H1 (cell line): ENCODE results near the gene GLTP. TPM values are rescaled to one million over a fixed set of nuclear protein-coding genes. Genes with fewer than 3 reads are reported as not detected.

Experiments
- CTCF ChIA-PET: fragments of 300-600 bp; sonication (Branson Sonifier 250); formaldehyde crosslinking; loops from one replicate; lab custom pipeline; 2021; ENCODE audit not compliant: partially characterized antibody; lab: Charles Lee
- POLR2A ChIA-PET: fragments of 300-600 bp; sonication (Branson Sonifier 250); formaldehyde crosslinking; loops from one replicate; lab custom pipeline; 2021; ENCODE audit warnings: inconsistent platforms; ENCODE audit not compliant: partially characterized antibody; lab: Charles Lee
- DNase-seq, 2 experiments: peaks; one replicate each; pipeline versions ENCODE4 v3.0.0 to v3.0.0-alpha.2; 2010 to 2022; ENCODE audit warnings: low spot score in 2 of 2, low read depth in 1 of 2, mixed read lengths in 1 of 2
- FAIRE-seq: peaks from 2 replicates; lab custom pipeline; 2011; peaks lifted over from hg19 to GRCh38; lab: Jason Lieb, UNC
- H2AFZ ChIP-seq: 2 replicates; pipeline ENCODE4 v1.8.1; 2012; ENCODE audit warnings: low read length, inconsistent platforms
- H2AK5ac ChIP-seq: 2 replicates; pipeline ENCODE4 v1.6.1; 2013; ENCODE audit warnings: low read depth, low read length
- H2BK120ac ChIP-seq: replicated peaks from 2 replicates; pipeline ENCODE3; 2013; ENCODE audit warnings: low read depth, low read length, inconsistent platforms
- H2BK12ac ChIP-seq: 2 replicates; pipeline ENCODE4 v1.6.1; 2013; ENCODE audit warnings: low read depth, low read length
- H2BK15ac ChIP-seq: 2 replicates; pipeline ENCODE4 v1.6.1; 2013; ENCODE audit warnings: low read length
- H2BK20ac ChIP-seq: 2 replicates; pipeline ENCODE4 v1.6.1; 2013; ENCODE audit warnings: low read length
- H2BK5ac ChIP-seq: 2 replicates; pipeline ENCODE4 v1.6.1; 2013; ENCODE audit warnings: low read depth, low read length
- H3K14ac ChIP-seq: 2 replicates; pipeline ENCODE4 v1.6.1; 2013; ENCODE audit warnings: inconsistent platforms; ENCODE audit not compliant: insufficient read length
- H3K18ac ChIP-seq: 2 replicates; pipeline ENCODE4 v1.6.1; 2013; ENCODE audit warnings: low read length; ENCODE audit errors: extremely low read depth
- H3K23ac ChIP-seq: 2 replicates; pipeline ENCODE4 v1.6.1; 2013; ENCODE audit warnings: inconsistent platforms; ENCODE audit not compliant: insufficient read length
- H3K23me2 ChIP-seq: 2 replicates; pipeline ENCODE4 v1.6.1; 2013; ENCODE audit warnings: low read depth, low read length
- H3K27ac ChIP-seq: 2 replicates; pipeline ENCODE4 v1.6.1; 2011; ENCODE audit warnings: low read depth, low read length, inconsistent platforms
- H3K27me3 ChIP-seq, 4 experiments: replicated peaks in 1 of 4; 1 replicate in 1 of 4; 2 replicates in 3 of 4; pipeline versions ENCODE4 v1.6.1 to v1.8.1; 2011 to 2013; ENCODE audit warnings: low read length in 3 of 4, mild to moderate bottlenecking in 3 of 4, inconsistent platforms in 2 of 4, mixed read lengths in 2 of 4, moderate library complexity in 1 of 4; ENCODE audit not compliant: control insufficient read depth in 3 of 4, insufficient read depth in 3 of 4; ENCODE audit errors: extremely low read depth in 1 of 4
- H3K36me3 ChIP-seq, 4 experiments: 2 replicates each; pipeline versions ENCODE4 v1.6.1 to v1.8.1; 2011 to 2013; ENCODE audit warnings: mild to moderate bottlenecking in 4 of 4, low read length in 3 of 4, moderate library complexity in 2 of 4, control low read depth in 1 of 4, inconsistent platforms in 1 of 4; ENCODE audit not compliant: insufficient read depth in 4 of 4, control insufficient read depth in 2 of 4
- H3K4ac ChIP-seq: replicated peaks from 2 replicates; pipeline ENCODE3; 2013; ENCODE audit warnings: low read length, low read depth, mixed read lengths, inconsistent platforms; ENCODE audit not compliant: insufficient read length
- H3K4me1 ChIP-seq, 4 experiments: replicated peaks in 1 of 4; 1 replicate in 1 of 4; 2 replicates in 3 of 4; pipeline versions ENCODE4 v1.6.1 to v1.8.1; 2011 to 2013; ENCODE audit warnings: low read length in 3 of 4, inconsistent platforms in 2 of 4, mixed read lengths in 1 of 4; ENCODE audit not compliant: insufficient read depth in 4 of 4, control insufficient read depth in 3 of 4
- H3K4me2 ChIP-seq, 2 experiments: 2 replicates each; pipeline versions ENCODE4 v1.6.1 to v1.8.1; 2011 to 2013; ENCODE audit warnings: low read depth in 2 of 2, low read length in 2 of 2, control low read depth in 1 of 2, inconsistent platforms in 1 of 2, mild to moderate bottlenecking in 1 of 2; ENCODE audit not compliant: insufficient read depth in 1 of 2
- H3K4me3 ChIP-seq, 4 experiments: fragments of 200-600, 300-600 bp in 1 of 4; sonication (generic), shearing (Covaris generic), sonication (Bioruptor Twin) in 1 of 4; 2 replicates each; pipeline versions ENCODE4 v1.5.1 to v1.8.1; 2011 to 2016; ENCODE audit warnings: low read length in 4 of 4, low read depth in 3 of 4, control low read depth in 2 of 4, inconsistent platforms in 2 of 4, mild to moderate bottlenecking in 2 of 4, mixed read lengths in 1 of 4, moderate library complexity in 1 of 4; ENCODE audit not compliant: insufficient read depth in 2 of 4; ENCODE audit errors: extremely low read depth in 1 of 4
- H3K56ac ChIP-seq: replicated peaks from 2 replicates; pipeline ENCODE3; 2013; ENCODE audit warnings: low read depth, mild to moderate bottlenecking, mixed read lengths, low read length, inconsistent platforms; ENCODE audit not compliant: insufficient read length
- H3K79me1 ChIP-seq: 2 replicates; pipeline ENCODE4 v1.6.1; 2013; ENCODE audit warnings: low read depth, low read length, control low read depth
- H3K79me2 ChIP-seq, 2 experiments: 2 replicates each; pipeline versions ENCODE4 v1.6.1 to v1.8.1; 2012 to 2013; ENCODE audit warnings: low read length in 2 of 2, mild to moderate bottlenecking in 2 of 2, inconsistent platforms in 1 of 2; ENCODE audit not compliant: insufficient read depth in 2 of 2, control insufficient read depth in 1 of 2
- H3K9ac ChIP-seq, 4 experiments: replicated peaks in 1 of 4; 1 replicate in 1 of 4; 2 replicates in 3 of 4; pipeline versions ENCODE4 v1.6.1 to v1.8.1; 2011 to 2013; ENCODE audit warnings: low read depth in 3 of 4, low read length in 3 of 4, control low read depth in 2 of 4, mild to moderate bottlenecking in 2 of 4, moderate library complexity in 2 of 4, inconsistent platforms in 1 of 4; ENCODE audit errors: extremely low read depth in 1 of 4
- H3K9me3 ChIP-seq, 2 experiments: 2 replicates each; pipeline versions ENCODE4 v1.6.1 to v1.8.1; 2012 to 2013; ENCODE audit warnings: mild to moderate bottlenecking in 2 of 2, moderate library complexity in 2 of 2, control low read depth in 1 of 2, inconsistent platforms in 1 of 2, low read depth in 1 of 2, low read length in 1 of 2, mixed read lengths in 1 of 2; ENCODE audit not compliant: insufficient read depth in 2 of 2
- H4K20me1 ChIP-seq, 2 experiments: replicated peaks in 1 of 2; 2 replicates each; pipeline versions ENCODE3 to v1.8.1; 2011 to 2013; ENCODE audit warnings: inconsistent platforms in 2 of 2, low read length in 2 of 2, mild to moderate bottlenecking in 1 of 2; ENCODE audit not compliant: insufficient read depth in 2 of 2, control insufficient read depth in 1 of 2
- H4K5ac ChIP-seq: 2 replicates; pipeline ENCODE4 v1.6.1; 2013; ENCODE audit warnings: low read length, low read depth, mixed read lengths, inconsistent platforms; ENCODE audit not compliant: insufficient read length
- H4K8ac ChIP-seq: 2 replicates; pipeline ENCODE4 v1.8.0; 2013; ENCODE audit warnings: mild to moderate bottlenecking, moderate library complexity, low read length, inconsistent platforms; ENCODE audit not compliant: insufficient read depth; ENCODE audit errors: extremely low read depth
- H4K91ac ChIP-seq: replicated peaks from 2 replicates; pipeline ENCODE3; 2013; ENCODE audit warnings: low read length, mixed read lengths, inconsistent platforms; ENCODE audit not compliant: insufficient read length
- ASH2L ChIP-seq: fragments of 200-600, 300-600 bp; sonication (generic); IDR thresholded peaks from one replicate; pipeline ENCODE4 v1.7.1; 2017; ENCODE audit warnings: low read length
- EGR1 ChIP-seq: IDR thresholded peaks from 2 replicates; pipeline ENCODE4 v1.6.1; 2011; ENCODE audit warnings: low read depth, low read length, borderline replicate concordance
- GTF2F1 ChIP-seq: IDR thresholded peaks from 2 replicates; pipeline ENCODE4 v1.6.1; 2012; ENCODE audit warnings: low read depth, low read length, improper control_type of control experiment, borderline replicate concordance
- JUND ChIP-seq: IDR thresholded peaks from 2 replicates; pipeline ENCODE4 v1.6.1; 2011; ENCODE audit warnings: mild to moderate bottlenecking, improper control_type of control experiment, low read length
- TCF12 ChIP-seq: IDR thresholded peaks from 2 replicates; pipeline ENCODE4 v1.6.1; 2011; ENCODE audit warnings: low read depth, mild to moderate bottlenecking, low read length
- WGBS, 2 experiments: shearing (Covaris generic) in 1 of 2; methylation state at CpG; one replicate each; pipeline versions ENCODE4 v1.1.6 to v1.1.7; 2013 to 2015; ENCODE audit warnings: low lambda C conversion rate in 2 of 2, mixed read lengths in 2 of 2, inconsistent platforms in 1 of 2, low coverage in 1 of 2, missing lambda C conversion rate in 1 of 2; ENCODE audit not compliant: insufficient replicate concordance in 2 of 2, insufficient coverage in 1 of 2, insufficient read length in 1 of 2; ENCODE audit errors: extremely low coverage in 1 of 2, missing lambda C conversion rate in 1 of 2; 5-methylcytosine and 5-hydroxymethylcytosine counted together
- polyA plus RNA-seq, 7 experiments: library from polyadenylated mRNA; depleted of rRNA in 3 of 7; stranded (reverse) in 5 of 7; unstranded in 2 of 7; fragments of >200 nt in 5 of 7; fragments of 200-250 nt in 2 of 7; gene quantifications; 1 replicate in 5 of 7; 2 replicates in 1 of 7; 4 replicates in 1 of 7; pipeline versions ENCODE4 v1.2.1 to v1.2.3, GENCODE V29; 2011 to 2013; ENCODE audit warnings: missing spikeins in 2 of 7, mixed read lengths in 2 of 7
- total RNA-seq: library from RNA; stranded (reverse); fragmentation: NEBNext Ultra II Directional; extraction: Animal tissue kit (Norgen Biotek cat#: 25700); gene quantifications from 2 replicates; pipeline ENCODE4 v1.2.1, GENCODE V29; 2021

The GLTP gene
- total and polyA plus RNA-seq, 2 of the 8 experiments (the other 6 are each of a cell fraction or from before 2014, with no cell fraction given): 9.8 to 26.1 TPM

DNA sequence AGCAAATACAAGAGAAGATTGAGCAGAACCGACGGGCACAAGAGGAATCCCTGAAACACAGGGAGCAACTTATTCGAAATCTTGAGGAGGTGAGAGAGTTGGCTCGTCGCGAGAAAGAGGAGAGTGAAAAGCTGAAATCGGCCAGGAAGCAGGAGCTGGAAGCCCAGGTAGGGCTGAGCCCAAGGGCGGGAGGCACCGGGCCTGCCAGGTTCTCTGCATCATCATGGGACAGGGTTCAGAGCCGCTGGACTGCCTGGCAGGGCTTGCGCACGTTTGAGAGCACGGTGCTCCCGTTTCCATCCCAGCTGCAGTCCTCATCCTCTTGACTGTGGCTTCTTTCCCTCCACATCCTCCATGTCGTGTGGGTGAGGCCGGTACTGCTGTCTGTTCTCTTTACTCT is 34.1 kb upstream of the GLTP start:
- Histone ChIP-seq H3K79me2 (no peaks in the 10 kb centered on the region), H3K36me3 (no peaks in the 10 kb centered on the region), H3K56ac (no peak overlapping the region), H2BK12ac (no peak overlapping the region), H4K20me1 (no peaks in the 10 kb centered on the region), H2BK15ac (no peak overlapping the region), H4K5ac (no peak overlapping the region), H4K91ac (no peak overlapping the region), H3K18ac (no peak overlapping the region), H3K4ac (no peak overlapping the region), H3K4me2 (no peak overlapping the region), H3K27ac (no peak overlapping the region), H3K4me3 (no peak overlapping the region), H3K9ac (no peak overlapping the region), H3K23ac (no peak overlapping the region), H3K14ac (no peak overlapping the region), H3K4me1 (no peaks in the 10 kb centered on the region; a peak in 1 of 7 replicates), H2BK20ac (no peak overlapping the region), H2AFZ (no peak overlapping the region), H3K23me2 (no peaks in the 10 kb centered on the region), H2BK120ac (no peak overlapping the region), H2AK5ac (no peak overlapping the region), H3K9me3 (no peaks in the 10 kb centered on the region), H2BK5ac (no peak overlapping the region; the same call in 1 of the 2 replicates), H3K79me1 (no peaks in the 10 kb centered on the region), H3K27me3 (peaks cover 0 to 6% (median 2%) of the 10 kb centered on the region in 4 experiments; a peak in 2 of 7 replicates), H4K8ac (no peak overlapping the region; the same call in 1 of the 2 replicates)
- no peak for DNase-seq
- CTCF ChIA-PET: interaction anchor here (1.0 to 9.1 kb wide), 5 partner anchors 8 to 110 kb away, joined by 4 to 114 read pairs (median 5); no protein-coding TSS in a partner anchor
- POLR2A ChIA-PET: interaction anchor here (1.7 kb wide), 1 partner anchor 10 kb away, joined by 5 read pairs; no protein-coding TSS in a partner anchor
- 94% methylated on average over 15 of the region's 16 CpGs; no CpG with 5 or more reads in 1 of the 2 experiments for WGBS, 2 experiments
- FAIRE-seq: no peak
- TF ChIP-seq EGR1 (no peak), GTF2F1 (no peak), ASH2L (no peak), TCF12 (no peak), JUND (no peak)
